ENCODE results near the gene ELOVL2. TPM values are rescaled to one million over a fixed set of nuclear protein-coding genes. Genes with fewer than 3 reads are reported as not detected.

ELOVL2 gene
- total RNA-seq, 4 donors from 2014 or later, result 0.07 TPM; not detected in 3

DNA sequence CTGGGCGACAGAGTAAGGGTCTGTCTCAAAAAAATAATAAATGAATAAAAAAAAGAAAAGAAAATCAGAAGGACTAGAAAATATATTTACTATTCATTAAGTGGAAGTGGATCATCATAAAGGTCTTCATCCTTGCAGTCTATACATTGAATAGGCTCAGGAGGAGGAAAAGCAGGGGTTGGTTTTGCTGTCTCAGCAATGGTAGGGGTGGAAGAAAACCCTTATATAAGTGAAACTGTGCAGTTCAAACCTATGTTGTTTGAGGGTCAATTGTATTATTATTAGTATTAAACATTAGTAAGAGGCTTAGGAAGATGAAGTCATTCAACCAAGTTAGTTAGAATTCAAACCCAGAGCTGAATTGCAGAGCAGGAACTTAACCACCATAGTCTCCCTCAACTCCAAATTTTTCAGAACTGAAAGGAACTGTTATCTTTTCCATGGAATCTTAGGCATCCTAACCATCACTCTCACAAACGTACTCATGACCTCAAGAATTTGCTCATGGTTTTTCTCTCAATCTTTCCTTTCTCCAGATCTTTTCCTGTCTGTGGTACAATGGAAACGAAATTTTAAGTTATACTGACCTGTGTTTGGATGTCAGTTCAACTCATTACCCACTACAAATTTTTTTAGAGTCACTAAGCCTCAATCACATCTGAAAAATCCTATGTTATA lies 41.8 kb upstream of the ELOVL2 start:
- intact Hi-C loops (cut with DNase I; ENCODE audit: low total_unique reads), result no loop called here
- TF ChIP-seq POLR2A (IDR thresholded peaks at IDR 0.05) (no peak), CTCF (IDR thresholded peaks at IDR 0.05) (no peak)
- H3K4me3 ChIP-seq (ENCODE audit: low read depth, poor library complexity, severe bottlenecking), result no peak overlapping the region
- 59 to 72% methylated on average over 3 of the region's 3 CpGs for WGBS, 2 donors
- DNase-seq (ENCODE audit: low spot score in 2 of 2), result no peak

DNA sequence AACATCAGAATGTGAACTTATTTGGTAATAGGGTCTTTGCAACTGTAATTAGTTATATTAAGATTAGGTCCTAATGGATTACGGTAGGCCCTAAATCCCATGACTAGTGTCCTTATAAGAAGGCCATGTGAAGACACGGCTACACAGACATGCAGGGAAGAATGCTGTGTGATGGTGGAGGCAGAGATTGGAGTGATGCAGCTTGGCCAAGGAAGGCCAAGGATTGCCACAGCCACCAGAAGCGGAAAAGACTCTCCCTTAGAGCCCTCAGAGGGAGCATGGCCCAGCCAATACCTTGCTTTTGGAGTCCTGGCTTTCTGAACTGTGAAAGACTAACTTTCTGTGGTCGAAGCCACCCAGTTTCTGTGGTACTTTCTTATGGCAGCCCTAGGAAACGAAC lies 39.9 kb upstream of the ELOVL2 start:
- no peak overlapping the region for H3K4me3 ChIP-seq (ENCODE audit: low read depth, poor library complexity, severe bottlenecking)
- DNase-seq (ENCODE audit: low spot score in 2 of 2), result no peak
- no peak for TF ChIP-seq CTCF (IDR thresholded peaks at IDR 0.05)
- WGBS, 2 donors, result 95 to 99% methylated on average over 5 of the region's 5 CpGs
- intact Hi-C loops (cut with DNase I; ENCODE audit: low total_unique reads), result no loop called here

- no peak overlapping the region for H3K4me3 ChIP-seq (ENCODE audit: low read depth, poor library complexity, severe bottlenecking)
- no peak for DNase-seq (ENCODE audit: low spot score in 2 of 2)
- no peak for TF ChIP-seq POLR2A (IDR thresholded peaks at IDR 0.05)
- no peak for TF ChIP-seq CTCF (IDR thresholded peaks at IDR 0.05)
- 75 to 77% methylated on average over 4 of the region's 4 CpGs for WGBS, 2 donors
- intact Hi-C loops (cut with DNase I; ENCODE audit: low total_unique reads), result no loop called here
Measured at GRCh38 chr6:11083491-11083890, 39.4 kb upstream of the ELOVL2 start.

GRCh38 chr6:11080296-11080695 lies 36.2 kb upstream of the ELOVL2 start:
- intact Hi-C loops (cut with DNase I; ENCODE audit: low total_unique reads), result no loop called here
- WGBS, 2 donors, result 60 to 72% methylated on average over 3 of the region's 3 CpGs
- TF ChIP-seq POLR2A (IDR thresholded peaks at IDR 0.05), result no peak
- TF ChIP-seq CTCF (IDR thresholded peaks at IDR 0.05), result no peak
- no peak for DNase-seq (ENCODE audit: low spot score in 2 of 2)
- H3K4me3 ChIP-seq (ENCODE audit: low read depth, poor library complexity, severe bottlenecking), result no peak overlapping the region

- intact Hi-C loops (cut with DNase I; ENCODE audit: low total_unique reads), result no loop called here
- 90 to 93% methylated on average over 4 of the region's 4 CpGs for WGBS, 2 donors
- DNase-seq (ENCODE audit: low spot score in 2 of 2), result no peak
- no peak overlapping the region for H3K4me3 ChIP-seq (ENCODE audit: low read depth, poor library complexity, severe bottlenecking)
- TF ChIP-seq POLR2A (IDR thresholded peaks at IDR 0.05), result no peak
- TF ChIP-seq CTCF (IDR thresholded peaks at IDR 0.05), result no peak
Measured at GRCh38 chr6:11078266-11078665, 34.2 kb upstream of the ELOVL2 start.

GRCh38 chr6:11076540-11076939 lies 32.4 kb upstream of the ELOVL2 start:
- H3K4me3 ChIP-seq (ENCODE audit: low read depth, poor library complexity, severe bottlenecking), result no peak overlapping the region
- TF ChIP-seq POLR2A (IDR thresholded peaks at IDR 0.05), result no peak
- no peak for TF ChIP-seq CTCF (IDR thresholded peaks at IDR 0.05)
- no peak for DNase-seq (ENCODE audit: low spot score in 2 of 2)
- WGBS, 2 donors, result 46 to 47% methylated on average over 2 of the region's 2 CpGs
- intact Hi-C loops (cut with DNase I; ENCODE audit: low total_unique reads), result no loop called here
